ENCODE data around the gene ODF4. TPM values are rescaled to one million over a fixed set of nuclear protein-coding genes. Genes with fewer than 3 reads are reported as not detected.
A peak's percentile ranks its signal among the peaks of the same experiment; 100 is the strongest.

ODF4 gene, protein sequence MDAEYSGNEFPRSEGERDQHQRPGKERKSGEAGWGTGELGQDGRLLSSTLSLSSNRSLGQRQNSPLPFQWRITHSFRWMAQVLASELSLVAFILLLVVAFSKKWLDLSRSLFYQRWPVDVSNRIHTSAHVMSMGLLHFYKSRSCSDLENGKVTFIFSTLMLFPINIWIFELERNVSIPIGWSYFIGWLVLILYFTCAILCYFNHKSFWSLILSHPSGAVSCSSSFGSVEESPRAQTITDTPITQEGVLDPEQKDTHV
- total RNA-seq, result not detected
- not detected for polyA plus RNA-seq
- long read RNA-seq, donor 1, result 0 reads
- long read RNA-seq, donor 2, result 0 reads

DNA sequence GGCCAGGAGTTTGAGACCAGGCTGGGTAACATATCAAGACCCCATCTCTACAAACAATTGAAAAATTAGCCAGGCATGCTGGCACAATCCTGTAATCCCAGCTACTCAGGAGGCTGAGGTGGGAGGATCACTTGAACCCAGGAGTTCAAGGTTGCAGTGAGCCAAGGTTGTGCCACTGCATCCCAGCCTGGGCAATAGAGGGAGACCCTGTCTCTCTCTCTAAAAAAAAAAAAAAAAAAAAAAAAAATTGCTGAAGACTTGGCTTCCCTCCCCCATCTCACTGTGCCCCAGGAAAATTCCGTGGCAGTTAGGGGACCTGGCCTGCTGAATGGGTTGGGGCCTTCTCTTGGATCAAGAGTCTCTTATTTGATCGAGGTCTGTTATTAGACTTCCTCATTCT, at the start of gene ODF4:
TSS of gene ODF4 (plus strand) at position 301 of the 400 bp plus-strand sequence. CDS start 212 bp downstream, outside the sequence.
- H3K27me3 ChIP-seq (ENCODE audit: control insufficient read depth in 1 of 2, insufficient read depth in 2 of 2, low read length in 1 of 2), result no peaks in the 10 kb centered on the region
- WGBS, 2 donors, result 87 to 88% methylated on average over 2 of the region's 2 CpGs
- H3K4me3 ChIP-seq (ENCODE audit: low read length in 2 of 2), result no peak within 1 kb of the TSS
- intact Hi-C loops (cut with DNase I), result no loop called here
- no peaks in the 10 kb centered on the region for H3K9me3 ChIP-seq (ENCODE audit: control insufficient read depth, low read length)
- ATAC-seq (ENCODE audit: low FRiP score), result no peak
- H3K27ac ChIP-seq (ENCODE audit: low read depth in 1 of 2, low read length in 2 of 2), result no peak within 1 kb of the TSS
- no peaks in the 10 kb centered on the region for H3K4me1 ChIP-seq (ENCODE audit: control insufficient read depth in 1 of 2, insufficient read depth in 2 of 2, low read length in 2 of 2)
- no peak for DNase-seq
- H3K36me3 ChIP-seq (ENCODE audit: control insufficient read depth in 1 of 2, insufficient read depth in 2 of 2, low read length in 1 of 2), result no peaks in the 10 kb centered on the region

GRCh38 chr17:8290043-8290442, 49.6 kb upstream of the ODF4 start:
- 40 to 57% methylated on average over 3 of the region's 3 CpGs for WGBS, 2 donors
- no peaks in the 10 kb centered on the region for H3K9me3 ChIP-seq (ENCODE audit: control insufficient read depth, low read length)
- no peak overlapping the region for H3K4me3 ChIP-seq (ENCODE audit: low read length in 2 of 2)
- ATAC-seq (ENCODE audit: low FRiP score), result no peak
- H3K27me3 ChIP-seq (ENCODE audit: control insufficient read depth in 1 of 2, insufficient read depth in 2 of 2, low read length in 1 of 2), result no peaks in the 10 kb centered on the region
- DNase-seq, result no peak
- intact Hi-C loops (cut with DNase I), result no loop called here
- H3K36me3 ChIP-seq (ENCODE audit: control insufficient read depth in 1 of 2, insufficient read depth in 2 of 2, low read length in 1 of 2), result no peaks in the 10 kb centered on the region
- no peak overlapping the region for H3K27ac ChIP-seq (ENCODE audit: low read depth in 1 of 2, low read length in 2 of 2)
- no peaks in the 10 kb centered on the region for H3K4me1 ChIP-seq (ENCODE audit: control insufficient read depth in 1 of 2, insufficient read depth in 2 of 2, low read length in 2 of 2)

DNA sequence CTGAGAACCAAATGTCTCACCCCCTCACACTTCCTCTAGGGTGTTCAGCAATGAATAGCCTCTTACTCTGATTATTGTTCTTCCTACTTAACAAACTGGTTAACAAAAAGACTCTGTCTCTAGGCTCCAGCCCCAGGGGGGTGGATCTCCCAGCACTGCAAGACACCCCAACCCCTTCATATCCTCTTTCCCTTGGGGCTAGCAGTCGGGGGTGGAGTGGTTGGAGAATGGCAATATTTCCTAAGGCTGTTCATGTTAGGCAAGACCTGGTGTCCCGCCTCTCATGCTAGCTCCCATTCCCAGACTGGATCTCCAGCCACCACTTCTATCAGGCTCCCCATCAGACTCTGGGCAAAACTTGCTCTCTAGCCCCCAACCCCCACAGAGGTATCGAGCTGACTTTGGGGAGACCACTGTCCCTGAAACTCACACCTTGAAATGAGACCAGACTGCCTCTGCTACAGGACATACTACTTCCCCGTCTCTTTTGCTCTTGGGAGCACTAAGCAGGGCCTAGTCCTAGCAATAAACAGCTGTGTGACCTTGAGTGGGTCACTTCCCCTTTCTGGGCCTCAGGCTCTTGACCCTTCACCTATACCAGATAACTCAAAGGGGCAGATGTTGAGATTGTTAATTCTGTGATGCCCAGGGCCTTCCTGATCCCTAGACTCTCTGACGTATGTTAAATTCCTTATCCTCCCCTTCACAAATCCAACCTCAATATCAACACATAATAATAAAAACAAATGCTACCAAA, 46.8 kb upstream of the ODF4 start:
- no peaks in the 10 kb centered on the region for H3K36me3 ChIP-seq (ENCODE audit: control insufficient read depth in 1 of 2, insufficient read depth in 2 of 2, low read length in 1 of 2)
- no peak overlapping the region for H3K27ac ChIP-seq (ENCODE audit: low read depth in 1 of 2, low read length in 2 of 2)
- DNase-seq (no peak), ATAC-seq (ENCODE audit: low FRiP score) (no peak)
- no peaks in the 10 kb centered on the region for H3K4me1 ChIP-seq (ENCODE audit: control insufficient read depth in 1 of 2, insufficient read depth in 2 of 2, low read length in 2 of 2)
- no peaks in the 10 kb centered on the region for H3K27me3 ChIP-seq (ENCODE audit: control insufficient read depth in 1 of 2, insufficient read depth in 2 of 2, low read length in 1 of 2)
- H3K4me3 ChIP-seq (ENCODE audit: low read length in 2 of 2), result no peak overlapping the region
- WGBS, 2 donors, result 91 to 94% methylated on average over 5 of the region's 5 CpGs
- H3K9me3 ChIP-seq (ENCODE audit: control insufficient read depth, low read length), result no peaks in the 10 kb centered on the region
- intact Hi-C loops (cut with DNase I), result no loop called here

DNA sequence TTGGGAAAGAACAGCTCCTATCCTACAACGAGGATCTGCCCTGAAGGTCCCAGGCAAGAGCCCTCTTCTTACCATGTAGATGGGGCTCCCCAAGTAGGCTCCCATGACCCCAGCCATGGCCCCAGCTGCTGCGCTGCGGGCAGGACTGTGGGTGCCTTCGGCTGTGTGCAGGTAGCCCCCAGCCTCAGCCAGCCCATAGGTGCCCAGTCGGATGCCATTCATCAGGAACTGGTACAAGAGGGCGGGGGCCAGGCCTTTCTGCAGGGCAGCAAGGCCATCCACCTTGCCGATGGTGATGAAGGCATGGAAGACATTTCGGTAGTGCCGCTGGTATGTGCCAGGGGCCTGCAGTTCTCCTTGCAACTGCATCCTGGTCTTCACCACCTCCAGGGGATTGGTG, 45.3 kb upstream of the ODF4 start:
- ATAC-seq (ENCODE audit: low FRiP score) (no peak), DNase-seq (no peak)
- 95 to 96% methylated on average over 9 of the region's 9 CpGs for WGBS, 2 donors
- Histone ChIP-seq H3K27ac (ENCODE audit: low read depth in 1 of 2, low read length in 2 of 2) (no peak overlapping the region), H3K9me3 (ENCODE audit: control insufficient read depth, low read length) (no peaks in the 10 kb centered on the region), H3K4me1 (ENCODE audit: control insufficient read depth in 1 of 2, insufficient read depth in 2 of 2, low read length in 2 of 2) (no peaks in the 10 kb centered on the region), H3K4me3 (ENCODE audit: low read length in 2 of 2) (no peak overlapping the region), H3K27me3 (ENCODE audit: control insufficient read depth in 1 of 2, insufficient read depth in 2 of 2, low read length in 1 of 2) (no peaks in the 10 kb centered on the region), H3K36me3 (ENCODE audit: control insufficient read depth in 1 of 2, insufficient read depth in 2 of 2, low read length in 1 of 2) (no peaks in the 10 kb centered on the region)
- intact Hi-C loops (cut with DNase I), result loop anchor here in 1 of 2 donors (2.0 kb wide), 2 partner anchors 46 to 72 kb away; partner anchors contain the start of genes CTC1 and PFAS

- Histone ChIP-seq H3K27me3 (ENCODE audit: control insufficient read depth in 1 of 2, insufficient read depth in 2 of 2, low read length in 1 of 2) (no peaks in the 10 kb centered on the region), H3K36me3 (ENCODE audit: control insufficient read depth in 1 of 2, insufficient read depth in 2 of 2, low read length in 1 of 2) (no peaks in the 10 kb centered on the region), H3K4me1 (ENCODE audit: control insufficient read depth in 1 of 2, insufficient read depth in 2 of 2, low read length in 2 of 2) (no peaks in the 10 kb centered on the region), H3K27ac (ENCODE audit: low read depth in 1 of 2, low read length in 2 of 2) (peak overlapping the region in 1 of 2 donors; percentile 34), H3K4me3 (ENCODE audit: low read length in 2 of 2) (no peak overlapping the region), H3K9me3 (ENCODE audit: control insufficient read depth, low read length) (no peaks in the 10 kb centered on the region)
- peak; percentile 21 for ATAC-seq (ENCODE audit: low FRiP score)
- intact Hi-C loops (cut with DNase I), result loop anchor here in 1 of 2 donors (2.0 kb wide), 2 partner anchors 46 to 72 kb away; partner anchors contain the start of genes CTC1 and PFAS
- 7% methylated on average over 15 of the region's 15 CpGs for WGBS, 2 donors
- DNase-seq, result no peak
Observed at GRCh38 chr17:8294814-8295316, 44.8 kb upstream of the ODF4 start.

DNA sequence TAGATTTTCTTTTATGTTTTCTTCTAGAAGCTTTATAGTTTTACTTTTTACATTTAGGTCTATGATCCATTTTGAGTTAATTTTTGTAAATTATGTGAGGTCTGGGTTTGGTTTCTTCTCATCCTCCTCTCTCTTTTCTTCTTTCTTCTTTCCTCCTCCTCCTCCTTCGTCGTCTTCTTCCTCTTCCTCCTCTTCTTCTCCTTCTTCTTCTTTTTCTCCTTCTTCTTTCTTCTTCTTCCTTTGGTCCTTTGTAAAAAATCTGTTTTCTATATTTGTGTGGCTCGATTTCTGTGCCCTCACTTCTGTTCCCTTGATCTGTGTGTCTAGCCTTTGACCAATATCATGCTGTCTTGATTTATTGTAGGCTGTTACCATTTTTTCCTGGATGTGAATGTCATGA, 39.4 kb upstream of the ODF4 start:
- Histone ChIP-seq H3K4me3 (ENCODE audit: low read length in 2 of 2) (no peak overlapping the region), H3K27me3 (ENCODE audit: control insufficient read depth in 1 of 2, insufficient read depth in 2 of 2, low read length in 1 of 2) (no peaks in the 10 kb centered on the region), H3K9me3 (ENCODE audit: control insufficient read depth, low read length) (no peaks in the 10 kb centered on the region), H3K36me3 (ENCODE audit: control insufficient read depth in 1 of 2, insufficient read depth in 2 of 2, low read length in 1 of 2) (no peaks in the 10 kb centered on the region), H3K4me1 (ENCODE audit: control insufficient read depth in 1 of 2, insufficient read depth in 2 of 2, low read length in 2 of 2) (no peaks in the 10 kb centered on the region), H3K27ac (ENCODE audit: low read depth in 1 of 2, low read length in 2 of 2) (no peak overlapping the region)
- intact Hi-C loops (cut with DNase I), result loop anchor here (10.0 kb wide), 2 partner anchors 205 to 225 kb away; no protein-coding TSS in a partner anchor
- DNase-seq (no peak), ATAC-seq (ENCODE audit: low FRiP score) (no peak)
- WGBS, 2 donors, result 63 to 66% methylated on average over 3 of the region's 3 CpGs

DNA sequence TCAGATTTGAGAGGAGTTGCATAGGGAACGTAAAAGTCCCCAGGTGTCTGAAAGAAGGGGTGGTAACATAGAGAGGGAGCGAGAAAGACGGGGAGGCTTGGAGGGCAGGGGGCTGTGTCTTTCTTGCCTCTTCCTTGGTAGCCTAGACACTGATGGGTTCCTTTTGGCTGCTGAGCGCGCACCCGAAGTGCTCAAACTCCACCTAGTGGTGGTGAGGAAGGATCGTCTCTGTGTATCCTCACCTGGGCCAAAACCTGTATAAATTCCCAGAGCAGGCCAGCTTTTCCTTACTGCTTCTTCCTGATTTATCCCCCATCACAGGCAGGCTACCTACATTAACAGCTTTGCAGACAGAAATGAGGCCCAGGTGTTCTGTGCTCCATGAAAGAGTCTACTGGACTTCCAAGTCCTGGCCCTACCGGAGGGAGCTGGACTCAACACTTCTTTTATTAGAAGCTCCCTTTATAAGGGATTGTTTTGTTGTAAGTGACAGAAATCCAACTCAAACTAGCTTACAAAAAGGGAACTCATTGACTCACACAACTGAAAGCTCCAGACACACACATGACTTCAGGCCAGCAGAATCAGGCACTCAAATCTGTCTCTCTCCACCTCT, 38.9 kb upstream of the ODF4 start:
- Histone ChIP-seq H3K4me1 (ENCODE audit: control insufficient read depth in 1 of 2, insufficient read depth in 2 of 2, low read length in 2 of 2) (no peaks in the 10 kb centered on the region), H3K36me3 (ENCODE audit: control insufficient read depth in 1 of 2, insufficient read depth in 2 of 2, low read length in 1 of 2) (no peaks in the 10 kb centered on the region), H3K9me3 (ENCODE audit: control insufficient read depth, low read length) (no peaks in the 10 kb centered on the region), H3K27ac (ENCODE audit: low read depth in 1 of 2, low read length in 2 of 2) (no peak overlapping the region), H3K4me3 (ENCODE audit: low read length in 2 of 2) (no peak overlapping the region), H3K27me3 (ENCODE audit: control insufficient read depth in 1 of 2, insufficient read depth in 2 of 2, low read length in 1 of 2) (no peaks in the 10 kb centered on the region)
- ATAC-seq (ENCODE audit: low FRiP score) (peak; percentile 93), DNase-seq (peak in 1 of 2 donors; percentile 68)
- 7 to 8% methylated on average over 6 to 8 of the region's 8 CpGs for WGBS, 2 donors
- intact Hi-C loops (cut with DNase I), result loop anchor here (10.0 kb wide), 2 partner anchors 206 to 226 kb away; no protein-coding TSS in a partner anchor

- intact Hi-C loops (cut with DNase I), result no loop called here
- Histone ChIP-seq H3K27me3 (ENCODE audit: control insufficient read depth in 1 of 2, insufficient read depth in 2 of 2, low read length in 1 of 2) (no peaks in the 10 kb centered on the region), H3K36me3 (ENCODE audit: control insufficient read depth in 1 of 2, insufficient read depth in 2 of 2, low read length in 1 of 2) (no peaks in the 10 kb centered on the region), H3K4me3 (ENCODE audit: low read length in 2 of 2) (no peak overlapping the region), H3K4me1 (ENCODE audit: control insufficient read depth in 1 of 2, insufficient read depth in 2 of 2, low read length in 2 of 2) (no peaks in the 10 kb centered on the region), H3K27ac (ENCODE audit: low read depth in 1 of 2, low read length in 2 of 2) (no peak overlapping the region), H3K9me3 (ENCODE audit: control insufficient read depth, low read length) (no peaks in the 10 kb centered on the region)
- 63 to 65% methylated on average over 10 of the region's 10 CpGs for WGBS, 2 donors
- peak; percentile 47 for ATAC-seq (ENCODE audit: low FRiP score)
- DNase-seq, result no peak
Observed at GRCh38 chr17:8310601-8311123, 29.0 kb upstream of the ODF4 start.
